Nephron progenitor cell (in vitro differentiated cells): ENCODE results near the gene COQ3.
A peak's percentile ranks its signal among the peaks of the same experiment; 100 is the strongest.

ENCODE experiments used
- DNase-seq: peaks from one replicate; pipeline ENCODE4 v3.0.0; 2021
- H3K27ac Mint-ChIP-seq: 2 replicates; pipeline ENCODE4 v1.8.0; 2021; ENCODE audit warnings: mild to moderate bottlenecking, moderate library complexity, mixed read lengths
- H3K27me3 Mint-ChIP-seq: 2 replicates; pipeline ENCODE4 v1.8.0; 2021; ENCODE audit warnings: mild to moderate bottlenecking, low read depth, mixed read lengths; ENCODE audit not compliant: poor library complexity
- H3K36me3 Mint-ChIP-seq: 2 replicates; pipeline ENCODE4 v1.8.0; 2021; ENCODE audit warnings: low read depth, mixed read lengths
- H3K4me1 Mint-ChIP-seq: 2 replicates; pipeline ENCODE4 v1.8.0; 2021; ENCODE audit warnings: mixed read lengths
- H3K4me3 Mint-ChIP-seq: 2 replicates; pipeline ENCODE4 v1.8.0; 2021; ENCODE audit warnings: mild to moderate bottlenecking, moderate library complexity, mixed read lengths
- H3K9me3 Mint-ChIP-seq: 2 replicates; pipeline ENCODE4 v1.8.0; 2021; ENCODE audit warnings: mild to moderate bottlenecking, moderate library complexity, mixed read lengths
- CTCF ChIP-seq: fragments of 200-600 bp; sonication (generic); IDR thresholded peaks from 2 replicates; pipeline ENCODE4 v1.5.0; 2021; ENCODE audit warnings: antibody characterized with exemption

COQ3 gene

GRCh38 chr6:99416892-99417767 lies 23.1 kb upstream of the COQ3 start:
- H3K27ac Mint-ChIP-seq: no peak overlapping the region
- H3K4me3 Mint-ChIP-seq: no peak overlapping the region
- TF ChIP-seq CTCF: no peak
- H3K9me3 Mint-ChIP-seq: no peaks in the 10 kb centered on the region
- DNase-seq: no peak
- H3K36me3 Mint-ChIP-seq: peaks cover 57% of the 10 kb centered on the region
- H3K4me1 Mint-ChIP-seq: peaks cover 33% of the 10 kb centered on the region
- H3K27me3 Mint-ChIP-seq: no peaks in the 10 kb centered on the region

GRCh38 chr6:99416226-99416625 lies 22.2 kb upstream of the COQ3 start:
- H3K27ac Mint-ChIP-seq: peak overlapping the region; percentile 71
- no peaks in the 10 kb centered on the region for H3K9me3 Mint-ChIP-seq
- H3K27me3 Mint-ChIP-seq: no peaks in the 10 kb centered on the region
- peaks cover 24% of the 10 kb centered on the region for H3K4me1 Mint-ChIP-seq
- TF ChIP-seq CTCF: no peak
- DNase-seq: no peak
- no peak overlapping the region for H3K4me3 Mint-ChIP-seq
- peaks cover 55% of the 10 kb centered on the region for H3K36me3 Mint-ChIP-seq

- Mint-ChIP-seq H3K4me3 (no peak overlapping the region), H3K4me1 (peaks cover 16% of the 10 kb centered on the region), H3K27me3 (no peaks in the 10 kb centered on the region), H3K27ac (no peak overlapping the region), H3K36me3 (peaks cover 55% of the 10 kb centered on the region), H3K9me3 (no peaks in the 10 kb centered on the region)
- DNase-seq: no peak
- no peak for TF ChIP-seq CTCF
Measured at GRCh38 chr6:99415446-99415845, 21.5 kb upstream of the COQ3 start.

- Mint-ChIP-seq H3K9me3 (no peaks in the 10 kb centered on the region), H3K27ac (no peak overlapping the region), H3K27me3 (no peaks in the 10 kb centered on the region), H3K4me3 (no peak overlapping the region), H3K36me3 (peaks cover 65% of the 10 kb centered on the region), H3K4me1 (peaks cover 5% of the 10 kb centered on the region)
- TF ChIP-seq CTCF: no peak
- DNase-seq: no peak
Measured at GRCh38 chr6:99412065-99412464, 18.1 kb upstream of the COQ3 start.

- H3K4me1 Mint-ChIP-seq: no peaks in the 10 kb centered on the region
- TF ChIP-seq CTCF: no peak
- H3K9me3 Mint-ChIP-seq: no peaks in the 10 kb centered on the region
- H3K4me3 Mint-ChIP-seq: no peak overlapping the region
- H3K27ac Mint-ChIP-seq: no peak overlapping the region
- H3K27me3 Mint-ChIP-seq: no peaks in the 10 kb centered on the region
- no peak for DNase-seq
- H3K36me3 Mint-ChIP-seq: peaks cover 75% of the 10 kb centered on the region
Measured at GRCh38 chr6:99409672-99410071, 15.7 kb upstream of the COQ3 start.

GRCh38 chr6:99407076-99407475 lies 13.1 kb upstream of the COQ3 start:
- H3K4me1 Mint-ChIP-seq: no peaks in the 10 kb centered on the region
- no peaks in the 10 kb centered on the region for H3K9me3 Mint-ChIP-seq
- H3K36me3 Mint-ChIP-seq: peaks cover 72% of the 10 kb centered on the region
- H3K27ac Mint-ChIP-seq: no peak overlapping the region
- H3K4me3 Mint-ChIP-seq: no peak overlapping the region
- no peaks in the 10 kb centered on the region for H3K27me3 Mint-ChIP-seq
- no peak for TF ChIP-seq CTCF
- no peak for DNase-seq
